Prostate gland (tissue), 2 donors: ENCODE results near the gene DDX3X. TPM values are rescaled to one million over a fixed set of nuclear protein-coding genes. Genes with fewer than 3 reads are reported as not detected.

Source experiments
- DNase-seq: peaks from one replicate; pipeline ENCODE4 v3.0.0-alpha.2; 2019; ENCODE audit warnings: low spot score
- H3K27ac ChIP-seq, 2 donors: fragments of 200-600 bp; sonication (generic); 2 replicates each; pipeline ENCODE4 v1.5.1; 2017 to 2019
- H3K27me3 ChIP-seq: fragments of 200-600 bp; sonication (generic); replicated peaks from 2 replicates; pipeline ENCODE4 v1.5.1; 2019; ENCODE audit not compliant: insufficient read depth
- H3K36me3 ChIP-seq, 2 donors: fragments of 200-600 bp; sonication (generic); 1 replicate in 1 of 2; 2 replicates in 1 of 2; pipeline versions ENCODE4 v1.5.1 to v1.8.1; 2017 to 2019
- H3K4me1 ChIP-seq: fragments of 200-600 bp; sonication (generic); replicated peaks from 2 replicates; pipeline ENCODE4 v1.5.1; 2019
- H3K4me3 ChIP-seq, 2 donors: fragments of 200-600 bp; sonication (generic); 2 replicates each; pipeline ENCODE4 v1.5.1; 2017 to 2019
- H3K9me3 ChIP-seq: fragments of 200-600 bp; sonication (generic); 2 replicates; pipeline ENCODE4 v1.5.1; 2017
- POLR2A ChIP-seq: fragments of 450-650 bp; IDR thresholded peaks from one replicate; pipeline ENCODE4 v1.6.1; 2016; ENCODE audit warnings: antibody characterized with exemption, mild to moderate bottlenecking
- POLR2AphosphoS5 ChIP-seq: sonication (generic); formaldehyde crosslinking; IDR thresholded peaks from one replicate; pipeline ENCODE4 v1.6.1; 2017; ENCODE audit warnings: antibody characterized with exemption
- WGBS: methylation state at CpG from one replicate; pipeline ENCODE4 v1.1.5; 2018; 5-methylcytosine and 5-hydroxymethylcytosine counted together
- intact Hi-C: fragments of 100-400 bp; cut with DNase I; formaldehyde crosslinking; loops from one replicate; pipeline ENCODE4 v1.14.2; 2022
- small RNA-seq, 2 donors: library from RNA; depleted of rRNA; stranded (forward); fragments of <200 nt; gene quantifications; one replicate each; pipeline ENCODE3, GENCODE V24; 2016
- total RNA-seq, 2 donors: library from RNA; depleted of rRNA; stranded (reverse); fragments of >200 nt; gene quantifications; one replicate each; pipeline ENCODE4 v1.1.0, GENCODE V29; 2016
- TF ChIP-seq, protein P1 (sequence below), 4 experiments: fragments of 200-600 bp in 2 of 4; fragments of 450-650 bp in 2 of 4; sonication (generic) in 2 of 4; IDR thresholded peaks; 1 replicate in 3 of 4; 2 replicates in 1 of 4; pipeline ENCODE4 v1.5.1; 2016 to 2019; ENCODE audit warnings: antibody characterized with exemption in 4 of 4, mild to moderate bottlenecking in 2 of 4, moderate library complexity in 2 of 4

The DDX3X gene
- total RNA-seq, 2 donors from 2014 or later: 107 to 115 TPM

GRCh38 chrX:41412261-41413081 is 78.5 kb downstream of the DDX3X start:
- TF ChIP-seq POLR2A (no peak), POLR2AphosphoS5 (no peak)
- TF ChIP-seq, protein P1, sequence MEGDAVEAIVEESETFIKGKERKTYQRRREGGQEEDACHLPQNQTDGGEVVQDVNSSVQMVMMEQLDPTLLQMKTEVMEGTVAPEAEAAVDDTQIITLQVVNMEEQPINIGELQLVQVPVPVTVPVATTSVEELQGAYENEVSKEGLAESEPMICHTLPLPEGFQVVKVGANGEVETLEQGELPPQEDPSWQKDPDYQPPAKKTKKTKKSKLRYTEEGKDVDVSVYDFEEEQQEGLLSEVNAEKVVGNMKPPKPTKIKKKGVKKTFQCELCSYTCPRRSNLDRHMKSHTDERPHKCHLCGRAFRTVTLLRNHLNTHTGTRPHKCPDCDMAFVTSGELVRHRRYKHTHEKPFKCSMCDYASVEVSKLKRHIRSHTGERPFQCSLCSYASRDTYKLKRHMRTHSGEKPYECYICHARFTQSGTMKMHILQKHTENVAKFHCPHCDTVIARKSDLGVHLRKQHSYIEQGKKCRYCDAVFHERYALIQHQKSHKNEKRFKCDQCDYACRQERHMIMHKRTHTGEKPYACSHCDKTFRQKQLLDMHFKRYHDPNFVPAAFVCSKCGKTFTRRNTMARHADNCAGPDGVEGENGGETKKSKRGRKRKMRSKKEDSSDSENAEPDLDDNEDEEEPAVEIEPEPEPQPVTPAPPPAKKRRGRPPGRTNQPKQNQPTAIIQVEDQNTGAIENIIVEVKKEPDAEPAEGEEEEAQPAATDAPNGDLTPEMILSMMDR (IDR thresholded peaks at IDR 0.05): no peak
- no peak overlapping the region for H3K4me3 ChIP-seq
- 75% methylated on average over 9 of the region's 9 CpGs for WGBS

More at GRCh38 chrX:41412261-41413081, 78.5 kb downstream of the DDX3X start:
- no peaks in the 10 kb centered on the region for H3K4me1 ChIP-seq
- no peaks in the 10 kb centered on the region for H3K36me3 ChIP-seq
- H3K27ac ChIP-seq: no peak overlapping the region
- H3K27me3 ChIP-seq: no peaks in the 10 kb centered on the region
- intact Hi-C loops: no loop called here
- no peak for DNase-seq
- H3K9me3 ChIP-seq: no peaks in the 10 kb centered on the region

Small RNA genes lying within 50 kb of the gene (small RNA-seq; reads per million reads assigned to genes)
- gene RF00019: 0 reads per million in 2 donors
- gene RNA5SP502: 0 to 0.20 reads per million in 2 donors

Other genes starting within 250 kb of the DDX3X start
- 100 to 1,000 TPM in 1 of 2 donors, 10 to 100 TPM in 1; 47.9 to 115 TPM for gene USP9X, start 248.7 kb upstream of the DDX3X start, total RNA-seq
- not detected for gene NYX, start 113.2 kb downstream of the DDX3X start, total RNA-seq